SIG-M5 (cell line): Measurements from ENCODE around the gene PDPK1.
A peak's percentile ranks its signal among the peaks of the same experiment; 100 is the strongest.
"Not testable (repeated sequence)": the region's sequence is repeated elsewhere in the genome, so short reads cannot be mapped to it uniquely, and the experiment has no call there.

Experiments used
- DNase-seq: peaks from one replicate; lab custom pipeline; 2025; lab: John Stamatoyannopoulos, UW

The PDPK1 gene

GRCh38 chr16:2540912-2541311 lies 3.1 kb downstream of the PDPK1 start:
- DNase-seq, result peak; percentile 38

DNA sequence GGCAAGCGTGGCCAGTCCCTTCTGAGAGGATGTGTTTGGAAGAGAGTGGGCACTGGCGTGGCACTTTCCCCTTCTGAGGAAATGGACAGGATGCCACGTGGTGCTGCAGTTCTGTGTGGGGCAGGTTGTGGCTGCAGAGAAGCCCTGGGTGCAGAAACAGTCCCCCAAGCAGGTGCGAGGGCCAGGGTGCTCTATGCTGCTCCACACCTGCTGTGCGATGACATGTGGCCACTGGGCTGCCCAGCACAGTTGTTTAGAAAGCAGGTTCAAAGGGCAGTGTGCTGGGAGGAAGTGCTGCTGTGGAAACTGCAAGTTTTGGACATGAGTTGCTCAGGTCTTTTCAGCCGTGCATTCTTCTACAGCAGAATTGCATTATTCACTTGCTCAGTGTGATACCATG lies 3.6 kb downstream of the PDPK1 start:
- not testable (repeated sequence) for DNase-seq

GRCh38 chr16:2543771-2544170 lies 6.0 kb downstream of the PDPK1 start:
- DNase-seq, result not testable (repeated sequence)

GRCh38 chr16:2550283-2550878 lies 12.6 kb downstream of the PDPK1 start:
- not testable (repeated sequence) for DNase-seq

- not testable (repeated sequence) for DNase-seq
Observed at GRCh38 chr16:2551420-2551889, 13.6 kb downstream of the PDPK1 start.

DNA sequence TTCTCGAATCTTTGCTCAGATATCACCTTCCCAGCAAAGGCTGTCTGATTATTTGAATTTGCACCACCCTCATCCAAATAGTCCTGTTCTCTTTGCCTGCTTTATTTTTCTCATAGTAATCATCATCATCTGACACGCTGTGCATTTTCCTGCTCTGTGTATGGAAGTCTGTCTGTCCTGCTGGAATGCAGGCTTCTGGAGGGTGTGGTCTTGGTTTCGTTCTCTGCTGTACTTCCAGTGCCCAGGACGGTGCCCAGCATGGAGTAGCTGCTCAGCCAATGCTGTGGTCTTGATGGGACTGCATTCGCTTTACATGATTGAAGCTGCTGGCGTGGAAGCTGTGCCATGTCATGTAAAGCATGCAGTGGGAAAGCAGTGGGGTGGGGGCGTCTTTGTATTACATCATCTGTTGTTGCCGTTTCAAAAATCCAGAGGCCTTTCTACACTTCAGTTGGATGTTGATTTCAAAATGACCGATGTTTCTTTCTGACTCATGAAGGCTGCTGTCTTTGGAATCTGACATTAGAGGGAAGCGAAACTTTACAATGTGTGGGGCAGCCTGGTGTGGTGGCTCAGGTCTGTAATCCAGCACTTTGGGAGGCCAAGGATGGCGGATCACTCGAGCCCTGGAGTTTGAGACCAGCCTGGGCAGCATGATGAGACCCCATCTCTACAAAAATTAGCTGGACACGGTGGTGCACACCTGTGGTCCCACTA lies 17.0 kb downstream of the PDPK1 start:
- DNase-seq, result not testable (repeated sequence)

DNA sequence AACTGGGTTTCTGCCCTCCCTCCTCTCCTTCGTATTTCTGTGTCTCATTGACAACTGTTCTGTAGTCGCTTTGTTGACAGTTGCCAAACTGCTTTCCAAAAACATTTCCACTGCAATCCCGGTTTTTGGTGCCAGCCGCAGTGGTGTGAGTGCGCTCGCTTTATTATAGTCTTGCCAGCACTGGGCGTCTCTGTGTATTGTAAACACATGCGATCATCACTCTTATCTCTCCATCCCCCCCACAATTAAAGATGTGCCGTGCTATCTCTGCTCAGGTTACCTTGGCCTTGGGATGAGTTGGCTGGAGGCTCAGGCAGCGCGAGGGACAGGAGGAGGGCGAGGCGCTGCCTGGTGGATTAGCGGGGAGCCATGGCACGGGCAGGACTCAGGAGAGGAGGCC lies 19.3 kb downstream of the PDPK1 start:
- not testable (repeated sequence) for DNase-seq

DNA sequence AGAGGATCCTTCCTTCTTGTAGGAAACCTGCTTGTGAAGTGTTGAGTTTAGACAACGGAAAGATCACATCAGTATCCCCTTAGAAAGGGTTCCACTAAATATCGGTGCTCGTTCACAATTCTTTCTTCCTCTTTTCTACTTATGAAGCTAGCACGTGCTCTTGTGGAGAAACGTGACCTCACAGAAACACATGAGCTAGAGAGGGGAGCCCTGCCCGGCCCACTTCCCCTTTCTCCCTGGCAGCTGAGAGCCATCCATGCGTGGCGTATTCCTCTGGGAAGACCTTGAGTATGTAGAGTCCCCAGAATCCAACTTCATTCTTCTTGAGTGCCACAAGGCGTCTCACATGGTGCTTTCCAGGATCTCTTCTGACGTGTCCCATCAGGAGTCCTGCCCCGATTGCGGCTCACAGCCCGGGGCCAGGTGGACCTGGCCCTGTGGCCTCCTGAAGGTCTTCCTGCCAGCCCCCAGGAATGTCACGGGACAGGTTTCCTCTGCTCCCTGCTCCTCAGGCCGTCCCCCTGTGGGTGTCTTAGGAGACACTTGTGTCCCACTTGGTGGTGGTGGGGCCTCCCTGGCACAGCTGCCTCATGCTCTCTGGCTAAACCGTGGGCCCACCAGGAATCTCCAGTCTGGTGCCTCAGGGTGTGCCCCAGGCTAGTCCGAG lies 22.4 kb downstream of the PDPK1 start:
- DNase-seq, result not testable (repeated sequence)

GRCh38 chr16:2560798-2561133 lies 22.9 kb downstream of the PDPK1 start:
- DNase-seq, result not testable (repeated sequence)

- DNase-seq, result not testable (repeated sequence)
Observed at GRCh38 chr16:2567506-2567905, 29.7 kb downstream of the PDPK1 start.

- not testable (repeated sequence) for DNase-seq
Observed at GRCh38 chr16:2568573-2568972, 30.8 kb downstream of the PDPK1 start.

GRCh38 chr16:2572704-2573103 lies 34.9 kb downstream of the PDPK1 start:
- not testable (repeated sequence) for DNase-seq

DNA sequence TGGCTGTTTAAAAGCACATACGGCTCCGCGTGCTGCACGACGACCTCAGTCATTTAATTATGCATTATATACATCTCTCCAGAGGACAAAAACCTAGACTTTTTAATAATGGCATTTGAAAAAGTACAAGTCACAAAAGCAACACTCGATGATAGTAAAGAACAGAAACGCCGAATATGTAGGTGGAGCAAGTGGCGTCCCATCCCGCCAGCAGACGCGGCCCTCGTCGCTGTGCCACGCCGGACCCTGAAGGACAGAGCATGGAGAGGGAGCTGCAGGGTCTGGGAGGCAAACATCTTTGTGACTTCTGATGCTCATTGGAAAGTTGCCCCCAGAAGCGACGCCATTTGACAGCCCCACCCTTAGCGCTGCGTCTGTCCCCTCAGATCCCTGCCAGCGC lies 38.0 kb downstream of the PDPK1 start:
- not testable (repeated sequence) for DNase-seq

- not testable (repeated sequence) for DNase-seq
Observed at GRCh38 chr16:2577044-2577443, 39.2 kb downstream of the PDPK1 start.

GRCh38 chr16:2578905-2579304 lies 41.1 kb downstream of the PDPK1 start:
- not testable (repeated sequence) for DNase-seq

DNA sequence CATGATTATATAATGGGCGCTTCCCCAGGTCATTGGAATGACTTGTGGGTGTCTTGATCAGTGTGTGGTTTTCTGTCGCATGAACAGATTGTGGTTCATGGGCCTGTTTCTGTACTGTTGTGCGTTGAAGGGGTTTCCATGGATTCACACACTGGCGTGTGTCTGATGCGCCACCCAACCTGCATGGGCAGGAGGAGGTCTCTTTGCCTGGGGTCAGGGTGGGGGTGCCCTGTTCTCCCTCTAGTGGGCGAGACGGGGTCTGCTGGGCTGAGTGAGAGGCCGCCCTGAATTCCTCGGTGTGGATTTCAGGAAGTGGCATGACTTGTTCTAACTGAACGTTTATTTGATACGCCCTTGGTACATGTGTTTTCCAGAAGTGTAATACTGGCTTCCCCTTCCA lies 42.3 kb downstream of the PDPK1 start:
- not testable (repeated sequence) for DNase-seq

DNA sequence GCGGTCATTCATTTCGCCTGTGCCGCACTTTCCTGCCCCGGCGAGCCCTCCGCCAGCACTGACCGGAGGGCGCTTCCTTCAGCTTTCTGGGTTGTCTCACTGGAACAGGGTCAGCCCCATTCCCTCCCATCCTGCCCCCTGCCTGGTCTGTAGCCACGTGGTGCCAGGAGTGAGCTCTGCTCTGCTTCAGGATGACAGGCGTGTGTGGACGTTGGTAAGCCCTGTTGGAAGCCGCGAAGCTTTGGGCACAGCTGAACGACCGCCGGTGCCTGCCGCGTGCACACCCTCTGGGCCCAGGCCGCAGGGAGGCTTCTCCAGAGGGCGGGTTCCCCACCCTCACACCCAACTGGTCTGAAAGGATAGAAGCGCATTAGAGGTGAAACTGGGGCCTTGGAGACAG lies 43.0 kb downstream of the PDPK1 start:
- DNase-seq, result not testable (repeated sequence)

DNA sequence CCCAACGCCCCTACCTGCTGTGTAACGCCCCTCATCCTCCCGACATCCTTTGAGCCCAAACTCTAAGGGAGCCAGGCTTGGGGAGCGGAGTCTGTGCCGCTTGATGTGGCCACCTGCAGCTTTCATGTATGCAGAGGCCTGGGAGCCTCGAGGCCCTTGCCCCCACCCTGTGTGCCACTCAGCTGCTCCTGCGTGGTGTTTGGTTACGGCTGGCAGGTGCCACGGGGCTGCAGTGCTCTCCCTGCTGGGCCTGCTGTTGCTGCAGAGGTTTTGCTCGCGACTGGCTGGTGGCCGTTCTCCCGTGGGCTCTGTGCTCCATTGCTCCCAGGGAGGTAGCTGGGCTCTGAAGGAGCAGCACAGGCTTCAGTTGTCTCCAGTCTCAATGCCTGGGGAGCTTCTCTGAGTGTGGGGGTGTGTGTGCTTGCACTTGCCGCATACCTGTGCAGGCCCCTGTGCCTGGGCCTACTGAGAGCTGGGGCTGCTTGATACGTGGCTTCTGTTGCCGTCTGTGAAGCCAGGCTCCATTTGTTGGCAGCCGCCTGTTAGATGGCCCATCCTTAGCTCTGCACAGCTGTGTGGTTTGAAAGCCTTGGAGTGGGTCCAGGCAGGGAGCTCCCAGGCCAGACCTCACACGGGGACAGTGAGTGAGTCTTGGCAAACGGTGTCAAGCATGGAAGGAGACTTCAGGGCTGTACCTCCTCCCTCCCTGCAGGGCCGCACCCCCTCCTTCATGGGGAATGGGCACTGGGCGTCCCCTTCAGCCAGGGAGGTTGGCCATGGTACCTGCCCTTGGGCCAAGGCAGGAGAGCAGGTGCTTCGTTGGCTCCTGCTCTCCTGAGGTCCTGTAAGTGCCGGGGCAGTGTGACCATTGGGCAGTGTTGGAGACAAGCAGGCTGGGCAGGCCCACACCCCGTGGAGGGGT lies 47.2 kb downstream of the PDPK1 start:
- no peak for DNase-seq

DNA sequence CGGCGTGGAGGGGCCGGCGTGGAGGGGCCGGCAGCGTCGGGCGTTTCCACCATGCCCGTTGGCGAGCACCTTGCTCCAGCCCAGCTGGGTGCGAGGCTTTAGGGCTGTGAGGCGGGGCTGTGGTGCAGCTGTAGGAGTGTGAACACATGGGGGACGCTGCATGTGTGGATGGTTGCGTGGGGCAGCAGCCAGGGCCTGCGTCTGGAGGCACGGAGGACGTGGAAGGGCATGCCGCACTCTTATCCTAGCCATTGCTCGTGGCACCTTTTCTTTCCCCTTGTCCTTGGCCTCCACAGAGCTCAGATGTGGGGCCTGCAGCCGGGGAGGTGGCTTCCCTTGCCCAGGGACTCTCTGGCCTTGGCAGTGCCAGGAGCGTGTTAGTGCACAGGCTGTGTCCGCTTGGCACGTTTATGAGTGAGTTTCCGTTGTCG lies 47.8 kb downstream of the PDPK1 start:
- no peak for DNase-seq

DNA sequence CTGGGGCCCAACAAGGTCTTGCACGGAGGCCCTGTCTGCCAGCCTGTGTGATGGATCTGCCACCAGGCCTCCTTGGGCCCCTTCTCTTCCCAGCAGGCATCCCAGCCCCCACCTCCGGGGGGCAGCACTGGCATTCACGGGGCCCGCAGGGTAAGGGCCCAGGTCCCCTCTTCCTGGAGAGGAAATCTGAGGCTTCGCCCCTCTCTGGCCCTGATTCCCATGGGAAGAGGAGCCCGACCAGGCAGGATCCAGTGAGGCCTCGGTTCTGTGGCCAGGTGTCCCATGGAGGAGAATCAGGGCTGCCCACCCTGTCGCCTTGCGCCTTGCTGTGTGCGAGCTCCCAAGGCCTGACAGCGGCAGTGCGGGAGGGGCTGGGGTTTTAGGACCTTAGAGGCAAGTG lies 48.4 kb downstream of the PDPK1 start:
- no peak for DNase-seq

- no peak for DNase-seq
Observed at GRCh38 chr16:2586901-2587480, 49.2 kb downstream of the PDPK1 start.
